ENCODE data around the gene ZNF732.
"Not testable (repeated sequence)": the region's sequence is repeated elsewhere in the genome, so short reads cannot be mapped to it uniquely, and the experiment has no call there.

The ZNF732 gene

GRCh38 chr4:253936-254756, 51.1 kb downstream of the ZNF732 start:
- no peak for DNase-seq

DNA sequence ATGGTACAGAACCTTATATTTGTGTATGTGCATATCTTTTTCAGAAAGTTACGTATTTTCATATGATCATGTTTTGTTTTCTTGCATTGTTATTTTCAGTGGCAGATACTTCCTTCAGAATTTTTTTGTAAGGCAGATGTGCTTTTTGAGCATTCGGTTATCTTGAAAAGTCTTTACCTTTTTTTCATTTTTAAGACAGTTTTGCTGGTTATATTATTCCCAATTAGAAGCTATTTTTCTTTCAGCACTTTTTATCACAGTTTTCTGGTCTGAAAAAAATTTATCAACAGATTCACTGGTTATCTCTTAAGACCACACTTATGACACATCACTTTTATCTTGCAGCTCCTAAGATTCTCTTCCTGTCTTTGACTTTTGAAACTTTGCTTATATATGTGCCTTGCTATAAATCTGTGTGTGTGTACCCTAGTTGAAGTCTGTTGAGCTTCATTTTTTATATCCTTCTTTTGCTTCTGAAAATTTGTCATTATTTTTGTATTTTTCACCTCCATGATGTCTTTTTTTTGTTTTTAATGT, 53.1 kb downstream of the ZNF732 start:
- DNase-seq = no peak

DNA sequence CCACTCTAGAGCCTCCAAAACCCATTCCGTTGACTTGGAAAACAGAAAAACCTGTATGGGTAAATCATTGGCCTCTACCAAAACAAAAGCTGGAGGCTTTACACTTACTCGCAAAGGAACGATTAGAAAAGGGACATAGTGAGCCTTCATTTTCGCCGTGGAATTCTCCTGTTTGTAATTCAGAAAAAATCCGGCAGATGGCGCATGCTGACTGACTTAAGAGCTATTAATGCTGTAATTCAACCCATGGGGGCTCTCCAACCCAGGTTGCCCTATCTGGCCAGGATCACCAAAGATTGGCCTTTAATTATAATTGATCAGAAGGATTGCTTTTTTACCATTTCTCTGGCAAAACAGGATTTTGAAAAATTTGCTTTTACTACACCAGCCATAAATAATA, 60.8 kb downstream of the ZNF732 start:
- DNase-seq = no peak

DNA sequence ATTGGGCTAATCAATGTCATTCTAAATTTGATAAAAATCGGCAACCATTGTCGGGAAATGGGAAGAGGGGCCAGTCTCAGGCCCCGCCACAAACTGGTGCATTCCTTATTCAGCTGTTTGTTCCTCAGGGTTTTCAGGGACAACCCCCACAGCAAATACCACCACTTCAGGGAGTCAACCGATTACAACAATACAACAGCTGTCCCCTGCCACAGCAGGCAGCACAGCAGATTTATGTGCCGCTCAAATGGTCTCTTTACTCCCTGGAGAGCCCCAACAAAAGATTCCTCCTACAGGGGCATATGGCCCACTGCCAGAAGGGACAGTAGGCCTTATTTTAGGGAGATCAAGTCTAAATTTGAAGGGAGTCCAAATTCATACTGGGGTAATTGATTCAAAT, 61.8 kb downstream of the ZNF732 start:
- DNase-seq = no peak

DNA sequence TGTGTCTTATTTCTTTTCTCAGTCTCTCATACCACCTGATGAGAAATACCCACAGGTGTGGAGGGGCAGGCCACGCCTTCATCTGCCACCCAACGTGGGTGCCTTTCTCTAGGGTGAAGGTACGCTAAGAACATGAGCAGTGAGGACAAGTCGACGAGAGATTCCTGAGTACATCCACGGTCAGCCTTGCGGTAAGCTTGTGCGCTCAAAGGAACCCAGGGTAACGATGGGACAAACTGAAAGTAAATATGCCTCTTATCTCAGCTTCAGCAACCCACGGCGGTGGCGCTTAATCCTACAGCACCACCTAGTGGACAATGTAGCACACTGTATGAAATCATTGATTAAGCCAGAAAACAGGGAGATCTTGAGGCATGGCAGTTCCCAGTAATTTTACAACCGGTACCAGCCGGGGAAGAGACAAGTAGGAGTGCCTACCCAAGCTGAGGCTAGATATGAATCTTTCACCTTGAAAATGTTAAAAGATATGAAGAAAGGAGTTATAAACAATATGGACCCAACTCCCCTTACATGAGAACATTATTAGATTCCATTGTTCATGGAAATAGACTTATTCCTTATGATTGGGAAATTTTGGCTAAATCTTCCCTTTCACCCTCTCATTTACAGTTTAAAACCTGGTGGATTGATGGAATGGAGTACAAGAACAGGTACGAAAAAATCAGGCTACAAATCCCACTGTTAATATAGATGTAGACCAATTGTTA, 63.0 kb downstream of the ZNF732 start:
- peak; percentile 21 for DNase-seq

DNA sequence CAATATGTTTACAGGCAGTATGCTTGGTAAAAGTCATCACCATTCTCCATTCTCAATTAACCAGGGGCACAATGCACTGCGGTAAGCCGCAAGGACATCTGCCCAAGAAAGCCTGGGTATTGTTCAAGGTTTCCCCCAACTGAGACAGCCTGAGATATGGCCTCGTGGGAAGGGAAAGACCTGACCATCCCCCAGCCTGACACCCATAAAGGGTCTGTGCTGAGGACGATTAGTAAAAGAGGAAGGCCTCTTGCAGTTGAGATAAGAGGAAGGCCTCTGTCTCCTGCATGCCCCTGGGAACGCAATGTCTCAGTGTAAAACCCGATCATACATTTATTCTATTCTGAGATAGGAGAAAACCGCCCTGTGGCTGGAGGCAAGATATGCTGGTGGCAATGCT, 63.9 kb downstream of the ZNF732 start:
- not testable (repeated sequence) for DNase-seq

- DNase-seq = no peak
Measured at GRCh38 chr4:236028-236427, 69.2 kb downstream of the ZNF732 start.

- DNase-seq = no peak
Measured at GRCh38 chr4:234178-234577, 71.1 kb downstream of the ZNF732 start.

- DNase-seq = no peak
Measured at GRCh38 chr4:223913-224497, 81.3 kb downstream of the ZNF732 start.

All from NCI-H2171 (cell line).